ENCODE measurements around the gene SLCO4A1. TPM values are rescaled to one million over a fixed set of nuclear protein-coding genes. Genes with fewer than 3 reads are reported as not detected.

The SLCO4A1 gene
- total and polyA plus RNA-seq, 9 of the 15 experiments (the other 6 are each of a cell fraction or from before 2014, with no cell fraction given) = 1.6 to 21.9 (median 12.8) TPM

DNA sequence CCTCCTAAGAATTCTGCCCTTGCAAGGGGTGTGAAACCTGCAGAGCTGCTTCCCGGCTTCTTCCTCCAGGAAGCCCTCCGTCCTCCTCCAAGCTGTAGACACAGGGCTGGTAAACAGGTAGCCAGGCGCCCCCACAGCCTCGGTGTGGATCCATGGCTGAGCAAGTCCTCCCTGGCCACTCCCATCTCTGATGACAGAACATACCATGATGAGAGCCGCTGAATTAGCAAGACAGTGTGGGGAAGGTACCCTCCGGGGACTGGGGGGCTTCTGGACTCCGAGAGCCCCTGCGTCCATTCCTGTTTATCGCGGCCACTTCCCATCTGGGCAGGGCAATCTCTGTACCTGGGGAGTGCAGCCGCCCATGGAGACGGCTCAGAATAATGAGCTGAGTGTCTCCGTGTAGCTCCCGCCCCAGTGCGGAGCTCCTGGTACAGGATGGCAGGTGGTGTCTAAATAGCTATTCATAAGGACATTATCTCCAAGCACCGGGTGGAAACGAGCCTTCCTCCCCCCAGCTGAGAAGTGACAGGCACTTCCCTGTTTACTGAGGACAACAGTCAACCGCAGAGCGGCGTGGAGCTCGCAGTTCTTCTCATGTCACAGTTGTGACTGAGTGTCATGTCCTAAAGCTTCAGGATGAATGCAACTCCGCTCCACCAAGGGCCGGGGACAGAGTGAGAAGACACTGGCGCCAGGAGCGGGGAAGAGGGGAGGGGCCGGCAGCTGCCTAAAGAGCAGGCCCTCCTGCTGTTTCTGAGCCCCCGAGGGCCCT is 43.7 kb downstream of the SLCO4A1 start (continued):
- TF ChIP-seq, protein P1, sequence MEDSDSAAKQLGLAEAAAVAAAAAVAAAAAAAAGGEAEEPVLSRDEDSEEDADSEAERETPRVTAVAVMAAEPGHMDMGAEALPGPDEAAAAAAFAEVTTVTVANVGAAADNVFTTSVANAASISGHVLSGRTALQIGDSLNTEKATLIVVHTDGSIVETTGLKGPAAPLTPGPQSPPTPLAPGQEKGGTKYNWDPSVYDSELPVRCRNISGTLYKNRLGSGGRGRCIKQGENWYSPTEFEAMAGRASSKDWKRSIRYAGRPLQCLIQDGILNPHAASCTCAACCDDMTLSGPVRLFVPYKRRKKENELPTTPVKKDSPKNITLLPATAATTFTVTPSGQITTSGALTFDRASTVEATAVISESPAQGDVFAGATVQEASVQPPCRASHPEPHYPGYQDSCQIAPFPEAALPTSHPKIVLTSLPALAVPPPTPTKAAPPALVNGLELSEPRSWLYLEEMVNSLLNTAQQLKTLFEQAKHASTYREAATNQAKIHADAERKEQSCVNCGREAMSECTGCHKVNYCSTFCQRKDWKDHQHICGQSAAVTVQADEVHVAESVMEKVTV (CRISPR knock-in tag; IDR thresholded peaks at IDR 0.05) = no peak
- peak; percentile 39; the same call in 1 of the 2 replicates for TF ChIP-seq ZBTB7A (IDR thresholded peaks at IDR 0.05; ENCODE audit: borderline replicate concordance, control insufficient read depth, low read depth, low read length)
- peak; percentile 92 for TF ChIP-seq TCF3 (CRISPR knock-in tag; IDR thresholded peaks at IDR 0.05)
- TF ChIP-seq, protein P2, sequence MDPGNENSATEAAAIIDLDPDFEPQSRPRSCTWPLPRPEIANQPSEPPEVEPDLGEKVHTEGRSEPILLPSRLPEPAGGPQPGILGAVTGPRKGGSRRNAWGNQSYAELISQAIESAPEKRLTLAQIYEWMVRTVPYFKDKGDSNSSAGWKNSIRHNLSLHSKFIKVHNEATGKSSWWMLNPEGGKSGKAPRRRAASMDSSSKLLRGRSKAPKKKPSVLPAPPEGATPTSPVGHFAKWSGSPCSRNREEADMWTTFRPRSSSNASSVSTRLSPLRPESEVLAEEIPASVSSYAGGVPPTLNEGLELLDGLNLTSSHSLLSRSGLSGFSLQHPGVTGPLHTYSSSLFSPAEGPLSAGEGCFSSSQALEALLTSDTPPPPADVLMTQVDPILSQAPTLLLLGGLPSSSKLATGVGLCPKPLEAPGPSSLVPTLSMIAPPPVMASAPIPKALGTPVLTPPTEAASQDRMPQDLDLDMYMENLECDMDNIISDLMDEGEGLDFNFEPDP (CRISPR knock-in tag; IDR thresholded peaks at IDR 0.05) = no peak
- no peak for TF ChIP-seq TGIF2 (CRISPR knock-in tag; IDR thresholded peaks at IDR 0.05)
- TF ChIP-seq HMGN3 (IDR thresholded peaks at IDR 0.05; ENCODE audit: borderline replicate concordance, extremely low read depth, insufficient read length, low read depth, low read length) = no peak
- no peak for TF ChIP-seq ZNF124 (CRISPR knock-in tag; IDR thresholded peaks at IDR 0.05)
- TF ChIP-seq SREBF1 (IDR thresholded peaks at IDR 0.05; ENCODE audit: borderline replicate concordance, low read depth, low read length) = no peak
- no peak for TF ChIP-seq MTA1 (IDR thresholded peaks at IDR 0.05; ENCODE audit: borderline replicate concordance)
- TF ChIP-seq ZBTB17 (CRISPR knock-in tag; IDR thresholded peaks at IDR 0.05) = no peak
- peak; percentile 60 for TF ChIP-seq CXXC5 (CRISPR knock-in tag; IDR thresholded peaks at IDR 0.05)
- TF ChIP-seq, protein P3, sequence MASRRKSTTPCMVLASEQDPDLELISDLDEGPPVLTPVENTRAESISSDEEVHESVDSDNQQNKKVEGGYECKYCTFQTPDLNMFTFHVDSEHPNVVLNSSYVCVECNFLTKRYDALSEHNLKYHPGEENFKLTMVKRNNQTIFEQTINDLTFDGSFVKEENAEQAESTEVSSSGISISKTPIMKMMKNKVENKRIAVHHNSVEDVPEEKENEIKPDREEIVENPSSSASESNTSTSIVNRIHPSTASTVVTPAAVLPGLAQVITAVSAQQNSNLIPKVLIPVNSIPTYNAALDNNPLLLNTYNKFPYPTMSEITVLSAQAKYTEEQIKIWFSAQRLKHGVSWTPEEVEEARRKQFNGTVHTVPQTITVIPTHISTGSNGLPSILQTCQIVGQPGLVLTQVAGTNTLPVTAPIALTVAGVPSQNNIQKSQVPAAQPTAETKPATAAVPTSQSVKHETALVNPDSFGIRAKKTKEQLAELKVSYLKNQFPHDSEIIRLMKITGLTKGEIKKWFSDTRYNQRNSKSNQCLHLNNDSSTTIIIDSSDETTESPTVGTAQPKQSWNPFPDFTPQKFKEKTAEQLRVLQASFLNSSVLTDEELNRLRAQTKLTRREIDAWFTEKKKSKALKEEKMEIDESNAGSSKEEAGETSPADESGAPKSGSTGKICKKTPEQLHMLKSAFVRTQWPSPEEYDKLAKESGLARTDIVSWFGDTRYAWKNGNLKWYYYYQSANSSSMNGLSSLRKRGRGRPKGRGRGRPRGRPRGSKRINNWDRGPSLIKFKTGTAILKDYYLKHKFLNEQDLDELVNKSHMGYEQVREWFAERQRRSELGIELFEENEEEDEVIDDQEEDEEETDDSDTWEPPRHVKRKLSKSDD (conservative IDR thresholded peaks at IDR 0.05; ENCODE audit: low read length) = no peak
- TF ChIP-seq, protein P4, sequence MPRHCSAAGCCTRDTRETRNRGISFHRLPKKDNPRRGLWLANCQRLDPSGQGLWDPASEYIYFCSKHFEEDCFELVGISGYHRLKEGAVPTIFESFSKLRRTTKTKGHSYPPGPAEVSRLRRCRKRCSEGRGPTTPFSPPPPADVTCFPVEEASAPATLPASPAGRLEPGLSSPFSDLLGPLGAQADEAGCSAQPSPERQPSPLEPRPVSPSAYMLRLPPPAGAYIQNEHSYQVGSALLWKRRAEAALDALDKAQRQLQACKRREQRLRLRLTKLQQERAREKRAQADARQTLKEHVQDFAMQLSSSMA (CRISPR knock-in tag; IDR thresholded peaks at IDR 0.05) = no peak
- no peak for TF ChIP-seq ARNT (IDR thresholded peaks at IDR 0.05)
- no peak for TF ChIP-seq NCOA4 (IDR thresholded peaks at IDR 0.05; ENCODE audit: partially characterized antibody)
- no peak for TF ChIP-seq RBM22 (IDR thresholded peaks at IDR 0.05; ENCODE audit: low read depth, low read length, poor library complexity, severe bottlenecking)
- TF ChIP-seq SRSF9 (IDR thresholded peaks at IDR 0.05; ENCODE audit: borderline replicate concordance, low read depth, low read length) = no peak
- TF ChIP-seq TAF7 (tag; IDR thresholded peaks at IDR 0.05) = no peak
- no peak for TF ChIP-seq DACH1 (IDR thresholded peaks at IDR 0.05; ENCODE audit: partially characterized antibody)
- TF ChIP-seq NEUROD1 (IDR thresholded peaks at IDR 0.05; ENCODE audit: borderline replicate concordance, low read depth, low read length, partially characterized antibody) = no peak
- TF ChIP-seq POU5F1 (IDR thresholded peaks at IDR 0.05; ENCODE audit: borderline replicate concordance, low read depth, low read length, partially characterized antibody) = no peak
- no peak for TF ChIP-seq CBX2 (IDR thresholded peaks at IDR 0.05; ENCODE audit: insufficient read depth, low read length, poor library complexity, severe bottlenecking)

All from K562 (cell line).